Retinal pigment epithelial cell (primary cell): ENCODE data around the gene RGS7.

Experiments used
- DNase-seq: peaks from one replicate; pipeline ENCODE4 v3.0.0-alpha.2; 2010; ENCODE audit warnings: low read depth
- H3K4me3 ChIP-seq: 2 replicates; pipeline ENCODE4 v1.5.1; 2011; ENCODE audit warnings: mild to moderate bottlenecking, low read length, control low read depth, moderate library complexity
- TF ChIP-seq, protein P1 (sequence below): conservative IDR thresholded peaks from 2 replicates; pipeline ENCODE4 v1.5.1; 2011; ENCODE audit warnings: low read depth, low read length, control low read depth, inconsistent platforms

RGS7 gene

DNA sequence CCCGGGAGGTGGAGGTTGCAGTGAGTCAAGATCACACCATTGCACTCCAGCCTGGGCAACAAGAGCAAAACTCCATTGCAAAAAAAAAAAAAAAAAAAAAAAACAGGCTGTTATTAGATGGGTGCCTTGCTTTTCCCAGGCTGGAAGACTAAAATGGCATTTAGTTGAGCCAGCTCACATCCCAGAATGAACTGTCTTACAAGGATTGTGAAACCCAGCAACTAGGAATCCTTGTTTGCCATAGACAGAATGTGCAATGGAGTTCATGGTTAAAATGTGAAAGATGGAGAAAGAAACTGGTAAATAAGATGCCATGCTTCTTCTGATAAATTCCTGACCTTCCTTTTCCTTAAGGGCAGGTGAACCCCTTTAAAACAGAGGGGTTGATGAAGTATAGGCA is 529.2 kb downstream of the RGS7 start:
- TF ChIP-seq, protein P1, sequence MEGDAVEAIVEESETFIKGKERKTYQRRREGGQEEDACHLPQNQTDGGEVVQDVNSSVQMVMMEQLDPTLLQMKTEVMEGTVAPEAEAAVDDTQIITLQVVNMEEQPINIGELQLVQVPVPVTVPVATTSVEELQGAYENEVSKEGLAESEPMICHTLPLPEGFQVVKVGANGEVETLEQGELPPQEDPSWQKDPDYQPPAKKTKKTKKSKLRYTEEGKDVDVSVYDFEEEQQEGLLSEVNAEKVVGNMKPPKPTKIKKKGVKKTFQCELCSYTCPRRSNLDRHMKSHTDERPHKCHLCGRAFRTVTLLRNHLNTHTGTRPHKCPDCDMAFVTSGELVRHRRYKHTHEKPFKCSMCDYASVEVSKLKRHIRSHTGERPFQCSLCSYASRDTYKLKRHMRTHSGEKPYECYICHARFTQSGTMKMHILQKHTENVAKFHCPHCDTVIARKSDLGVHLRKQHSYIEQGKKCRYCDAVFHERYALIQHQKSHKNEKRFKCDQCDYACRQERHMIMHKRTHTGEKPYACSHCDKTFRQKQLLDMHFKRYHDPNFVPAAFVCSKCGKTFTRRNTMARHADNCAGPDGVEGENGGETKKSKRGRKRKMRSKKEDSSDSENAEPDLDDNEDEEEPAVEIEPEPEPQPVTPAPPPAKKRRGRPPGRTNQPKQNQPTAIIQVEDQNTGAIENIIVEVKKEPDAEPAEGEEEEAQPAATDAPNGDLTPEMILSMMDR, result no peak
- no peak overlapping the region for H3K4me3 ChIP-seq
- no peak for DNase-seq

DNA sequence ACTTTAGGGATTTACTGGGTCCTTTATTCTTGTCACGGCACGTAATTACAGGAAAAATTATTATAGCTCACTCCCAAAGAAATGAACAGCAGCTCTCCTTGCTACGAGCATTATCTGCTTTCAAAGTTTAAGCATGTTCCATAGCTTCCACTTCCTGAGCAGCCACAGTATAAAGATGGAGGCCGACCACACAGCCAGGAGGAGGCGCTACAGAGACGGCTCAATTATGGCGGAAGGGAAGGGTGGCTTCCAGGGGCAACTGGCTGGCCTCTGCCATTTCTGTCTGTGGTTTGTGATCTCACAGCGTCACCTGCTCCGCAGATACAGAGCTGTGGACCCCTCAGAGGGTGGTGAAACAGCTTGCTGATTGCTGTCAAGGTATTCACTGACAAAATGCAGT is 532.8 kb downstream of the RGS7 start:
- TF ChIP-seq, protein P1, result no peak
- no peak overlapping the region for H3K4me3 ChIP-seq
- DNase-seq, result no peak

DNA sequence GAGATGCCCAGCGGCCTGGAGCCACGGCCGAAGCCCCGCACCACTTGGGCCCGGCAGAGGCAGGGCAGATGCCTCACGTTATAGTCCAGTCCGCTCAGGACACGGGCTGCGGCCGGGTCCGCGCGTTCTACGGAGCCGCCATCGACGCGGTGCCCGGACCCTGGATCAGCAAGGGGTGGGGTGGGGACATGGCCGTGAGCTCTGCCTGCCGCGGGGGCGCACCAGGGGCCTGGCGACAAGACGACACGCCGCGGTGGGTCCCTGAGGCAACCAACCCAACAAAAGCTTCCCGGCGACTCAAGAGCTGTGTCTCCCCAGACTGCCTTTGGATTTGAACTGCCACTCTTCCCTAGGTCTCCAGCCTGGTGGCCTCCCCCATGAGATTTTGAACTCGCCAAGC is 533.6 kb downstream of the RGS7 start:
- TF ChIP-seq, protein P1, result no peak

DNA sequence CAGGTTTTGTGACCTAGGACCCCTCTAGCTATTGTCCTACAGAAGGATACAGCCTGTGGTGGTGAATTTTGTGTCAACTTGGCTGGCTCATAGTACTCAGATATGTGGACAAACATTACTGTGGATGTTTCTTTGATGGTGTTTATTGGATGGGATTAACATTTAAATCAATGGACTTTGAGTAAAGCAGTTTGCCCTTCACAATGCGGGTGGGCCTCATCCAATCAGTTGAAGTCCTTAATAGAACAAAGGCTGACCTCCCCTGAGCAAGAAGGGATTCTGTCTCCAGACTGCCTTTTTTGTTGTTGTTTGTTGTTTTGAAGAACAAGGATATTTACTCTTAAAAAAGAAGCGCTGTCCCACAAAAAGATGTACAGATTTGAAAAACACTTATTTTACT is 535.1 kb downstream of the RGS7 start:
- DNase-seq, result no peak
- TF ChIP-seq, protein P1, result no peak
- H3K4me3 ChIP-seq, result no peak overlapping the region

More for the DNA sequence above, 533.6 kb downstream of the RGS7 start:
- DNase-seq, result no peak
- H3K4me3 ChIP-seq, result no peak overlapping the region

DNA sequence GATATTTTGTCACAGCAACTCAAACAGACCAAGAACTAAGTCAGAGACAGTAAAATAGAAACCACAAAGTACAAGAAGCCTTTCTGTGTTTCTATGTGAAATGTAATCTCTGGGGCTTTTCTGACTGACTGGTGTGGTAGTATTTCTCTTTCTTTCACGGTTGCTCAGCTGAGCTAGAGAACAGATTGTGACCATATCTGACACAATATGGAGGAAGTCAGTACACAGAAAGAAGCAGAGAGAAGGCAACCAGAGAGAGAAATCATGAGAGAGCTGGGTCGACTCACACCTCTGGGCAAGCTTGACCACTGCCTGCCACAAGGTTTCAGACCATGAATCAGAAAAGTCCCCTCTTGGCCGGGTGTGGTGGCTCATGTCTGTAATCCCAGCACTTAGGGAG is 536.2 kb downstream of the RGS7 start:
- no peak for DNase-seq
- H3K4me3 ChIP-seq, result no peak overlapping the region
- TF ChIP-seq, protein P1, result no peak

DNA sequence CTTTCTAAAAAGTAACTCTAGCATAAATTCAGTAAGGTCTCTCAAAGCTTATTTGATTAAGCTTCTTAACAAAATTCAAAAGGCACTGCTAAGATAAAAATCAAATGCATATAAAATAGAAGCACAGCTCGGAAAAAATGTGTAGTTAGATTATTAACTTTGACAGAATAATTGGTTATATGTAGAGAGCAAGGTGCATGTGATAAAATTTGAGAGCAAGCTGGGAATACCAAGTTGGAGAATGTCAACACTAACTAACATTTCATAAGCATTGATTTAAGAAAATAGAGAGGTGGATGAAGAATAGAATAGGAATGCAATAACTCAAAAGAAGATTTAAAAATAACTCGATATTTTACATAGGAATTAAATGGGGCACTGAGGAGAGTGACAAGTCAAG is 540.5 kb downstream of the RGS7 start:
- TF ChIP-seq, protein P1, result no peak
- H3K4me3 ChIP-seq, result no peak overlapping the region
- no peak for DNase-seq

DNA sequence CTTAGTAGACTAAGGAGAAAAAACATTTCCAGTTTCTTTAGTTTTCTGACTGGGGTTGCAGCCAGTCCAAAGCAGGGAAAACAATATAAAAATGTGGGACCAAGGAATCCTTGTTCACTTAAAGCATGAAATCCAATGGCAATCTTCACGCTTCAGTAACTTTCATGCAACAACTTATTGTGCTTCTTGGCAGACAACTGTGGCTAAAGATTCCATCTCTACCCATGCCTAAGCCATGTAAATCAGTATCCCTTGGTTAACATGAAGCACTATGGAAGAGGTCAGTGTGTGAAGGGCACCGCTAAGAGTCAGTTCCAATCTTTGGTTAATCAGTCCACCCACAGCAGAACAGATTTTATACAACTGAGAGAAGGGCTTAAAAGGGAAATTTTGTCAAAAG is 543.3 kb downstream of the RGS7 start:
- no peak for DNase-seq
- TF ChIP-seq, protein P1, result no peak

More for the DNA sequence above, 543.3 kb downstream of the RGS7 start:
- no peak overlapping the region for H3K4me3 ChIP-seq
